NB4 (cell line): ENCODE data around the gene EFNA4.
A peak's percentile ranks its signal among the peaks of the same experiment; 100 is the strongest.

Experiments used
- CTCF ChIP-seq: IDR thresholded peaks from one replicate; pipeline ENCODE4 v1.5.1; 2012; ENCODE audit warnings: low read depth, low read length
- MAX ChIP-seq: IDR thresholded peaks from 2 replicates; pipeline ENCODE4 v1.6.1; 2011; ENCODE audit warnings: low read depth, low read length
- POLR2A ChIP-seq: IDR thresholded peaks from 2 replicates; pipeline ENCODE4 v1.6.1; 2011; ENCODE audit warnings: mild to moderate bottlenecking; ENCODE audit not compliant: insufficient read length; ENCODE audit errors: extremely low read depth

- TF ChIP-seq POLR2A (peak; percentile 15), CTCF (no peak), MAX (no peak)
Measured at GRCh38 chr1:155017946-155018316, 45.6 kb upstream of the EFNA4 start.
